Activated T-helper 17 cell treated with anti-CD3 and anti-CD28 coated beads, Interleukin-2, amount 50 U/mL, for 72 hours (primary cell): Measurements from ENCODE around the gene WDR64. TPM values are rescaled to one million over a fixed set of nuclear protein-coding genes. Genes with fewer than 3 reads are reported as not detected.

Experiments used
- ATAC-seq: fragments of 150-1000 bp; cut with Tn5 transposase; replicated peaks from 2 replicates; pipeline ENCODE4 v1.10.0; 2021; ENCODE audit warnings: mild to moderate bottlenecking, moderate library complexity
- H3K27ac Mint-ChIP-seq: one replicate; pipeline ENCODE4 v1.8.0; 2022; ENCODE audit warnings: mixed read lengths
- H3K27me3 Mint-ChIP-seq: one replicate; pipeline ENCODE4 v1.8.0; 2022; ENCODE audit warnings: mixed read lengths
- H3K36me3 Mint-ChIP-seq: one replicate; pipeline ENCODE4 v1.8.0; 2022; ENCODE audit warnings: low read depth, mild to moderate bottlenecking, mixed read lengths
- H3K4me1 Mint-ChIP-seq: one replicate; pipeline ENCODE4 v1.8.0; 2022; ENCODE audit warnings: mixed read lengths
- H3K4me3 Mint-ChIP-seq: one replicate; pipeline ENCODE4 v1.8.0; 2022; ENCODE audit warnings: mild to moderate bottlenecking, mixed read lengths
- H3K9me3 Mint-ChIP-seq: one replicate; pipeline ENCODE4 v1.8.0; 2022; ENCODE audit warnings: mixed read lengths
- total RNA-seq, 2 donors: library from RNA; stranded (reverse); gene quantifications; one replicate each; pipeline ENCODE4 v1.2.3, GENCODE V29; 2022

The WDR64 gene
- not detected for total RNA-seq

GRCh38 chr1:241652012-241652411, at the start of gene WDR64:
Gene WDR64, plus strand, starts transcription at chr1:241652281. Its CDS starts 204 bp downstream, at chr1:241652485.
- H3K9me3 Mint-ChIP-seq: peaks cover 3% of the 10 kb centered on the region
- H3K27ac Mint-ChIP-seq: no peak within 1 kb of the TSS
- no peak for ATAC-seq
- no peak within 1 kb of the TSS for H3K4me3 Mint-ChIP-seq
- H3K36me3 Mint-ChIP-seq: no peaks in the 10 kb centered on the region
- H3K27me3 Mint-ChIP-seq: peaks cover 17% of the 10 kb centered on the region
- no peaks in the 10 kb centered on the region for H3K4me1 Mint-ChIP-seq

- Mint-ChIP-seq H3K4me1 (peaks cover 4% of the 10 kb centered on the region), H3K36me3 (peaks cover 16% of the 10 kb centered on the region), H3K27me3 (no peaks in the 10 kb centered on the region), H3K27ac (peak overlapping the region; percentile 20), H3K4me3 (no peak overlapping the region), H3K9me3 (no peaks in the 10 kb centered on the region)
- peak; percentile 30 for ATAC-seq
Measured at GRCh38 chr1:241603731-241604245, 48.3 kb upstream of the WDR64 start.

GRCh38 chr1:241605146-241605805, 46.8 kb upstream of the WDR64 start:
- Mint-ChIP-seq H3K4me3 (no peak overlapping the region), H3K27ac (no peak overlapping the region), H3K9me3 (no peaks in the 10 kb centered on the region), H3K4me1 (peaks cover 4% of the 10 kb centered on the region), H3K27me3 (no peaks in the 10 kb centered on the region), H3K36me3 (peaks cover 16% of the 10 kb centered on the region)
- no peak for ATAC-seq

GRCh38 chr1:241606544-241606943, 45.5 kb upstream of the WDR64 start:
- ATAC-seq: no peak
- Mint-ChIP-seq H3K27ac (no peak overlapping the region), H3K4me1 (peaks cover 4% of the 10 kb centered on the region), H3K36me3 (peaks cover 16% of the 10 kb centered on the region), H3K27me3 (no peaks in the 10 kb centered on the region), H3K9me3 (no peaks in the 10 kb centered on the region), H3K4me3 (no peak overlapping the region)

GRCh38 chr1:241607497-241607896, 44.6 kb upstream of the WDR64 start:
- Mint-ChIP-seq H3K36me3 (peaks cover 11% of the 10 kb centered on the region), H3K27ac (no peak overlapping the region), H3K4me1 (peaks cover 5% of the 10 kb centered on the region), H3K27me3 (no peaks in the 10 kb centered on the region), H3K4me3 (no peak overlapping the region), H3K9me3 (no peaks in the 10 kb centered on the region)
- no peak for ATAC-seq

GRCh38 chr1:241608379-241609033, 43.6 kb upstream of the WDR64 start:
- no peaks in the 10 kb centered on the region for H3K9me3 Mint-ChIP-seq
- no peak overlapping the region for H3K4me3 Mint-ChIP-seq
- H3K27ac Mint-ChIP-seq: no peak overlapping the region
- peaks cover 3% of the 10 kb centered on the region for H3K36me3 Mint-ChIP-seq
- ATAC-seq: peak; percentile 71
- peaks cover 6% of the 10 kb centered on the region for H3K4me1 Mint-ChIP-seq
- no peaks in the 10 kb centered on the region for H3K27me3 Mint-ChIP-seq

- Mint-ChIP-seq H3K4me1 (peaks cover 6% of the 10 kb centered on the region), H3K9me3 (no peaks in the 10 kb centered on the region), H3K4me3 (no peak overlapping the region), H3K27ac (no peak overlapping the region), H3K36me3 (no peaks in the 10 kb centered on the region), H3K27me3 (no peaks in the 10 kb centered on the region)
- no peak for ATAC-seq
Measured at GRCh38 chr1:241610056-241610815, 41.8 kb upstream of the WDR64 start.

- H3K4me3 Mint-ChIP-seq: no peak overlapping the region
- H3K36me3 Mint-ChIP-seq: no peaks in the 10 kb centered on the region
- H3K27me3 Mint-ChIP-seq: no peaks in the 10 kb centered on the region
- peak; percentile 48 for ATAC-seq
- H3K27ac Mint-ChIP-seq: no peak overlapping the region
- H3K4me1 Mint-ChIP-seq: peaks cover 6% of the 10 kb centered on the region
- no peaks in the 10 kb centered on the region for H3K9me3 Mint-ChIP-seq
Measured at GRCh38 chr1:241611063-241611462, 41.0 kb upstream of the WDR64 start.

GRCh38 chr1:241611736-241612135, 40.3 kb upstream of the WDR64 start:
- ATAC-seq: no peak
- H3K27me3 Mint-ChIP-seq: no peaks in the 10 kb centered on the region
- no peak overlapping the region for H3K27ac Mint-ChIP-seq
- peaks cover 6% of the 10 kb centered on the region for H3K4me1 Mint-ChIP-seq
- no peaks in the 10 kb centered on the region for H3K36me3 Mint-ChIP-seq
- H3K9me3 Mint-ChIP-seq: no peaks in the 10 kb centered on the region
- H3K4me3 Mint-ChIP-seq: no peak overlapping the region

GRCh38 chr1:241612533-241613477, 39.3 kb upstream of the WDR64 start:
- Mint-ChIP-seq H3K36me3 (no peaks in the 10 kb centered on the region), H3K27ac (peak overlapping the region; percentile 59), H3K27me3 (no peaks in the 10 kb centered on the region), H3K4me1 (peaks cover 6% of the 10 kb centered on the region), H3K4me3 (peak overlapping the region; percentile 40), H3K9me3 (no peaks in the 10 kb centered on the region)
- ATAC-seq: peak; percentile 50

- peaks cover 6% of the 10 kb centered on the region for H3K4me1 Mint-ChIP-seq
- no peak overlapping the region for H3K4me3 Mint-ChIP-seq
- no peaks in the 10 kb centered on the region for H3K9me3 Mint-ChIP-seq
- H3K27ac Mint-ChIP-seq: peak overlapping the region; percentile 3
- no peaks in the 10 kb centered on the region for H3K27me3 Mint-ChIP-seq
- H3K36me3 Mint-ChIP-seq: no peaks in the 10 kb centered on the region
- peak; percentile 71 for ATAC-seq
Measured at GRCh38 chr1:241614144-241614543, 37.9 kb upstream of the WDR64 start.

- H3K27ac Mint-ChIP-seq: peak overlapping the region; percentile 3
- H3K27me3 Mint-ChIP-seq: no peaks in the 10 kb centered on the region
- no peak overlapping the region for H3K4me3 Mint-ChIP-seq
- H3K36me3 Mint-ChIP-seq: no peaks in the 10 kb centered on the region
- H3K4me1 Mint-ChIP-seq: peaks cover 6% of the 10 kb centered on the region
- no peak for ATAC-seq
- no peaks in the 10 kb centered on the region for H3K9me3 Mint-ChIP-seq
Measured at GRCh38 chr1:241614572-241614971, 37.5 kb upstream of the WDR64 start.

- peaks cover 6% of the 10 kb centered on the region for H3K4me1 Mint-ChIP-seq
- H3K4me3 Mint-ChIP-seq: no peak overlapping the region
- no peaks in the 10 kb centered on the region for H3K36me3 Mint-ChIP-seq
- H3K9me3 Mint-ChIP-seq: no peaks in the 10 kb centered on the region
- no peak for ATAC-seq
- H3K27me3 Mint-ChIP-seq: no peaks in the 10 kb centered on the region
- peak overlapping the region; percentile 3 for H3K27ac Mint-ChIP-seq
Measured at GRCh38 chr1:241615043-241615974, 36.8 kb upstream of the WDR64 start.
